ENCODE results near the gene TMEM222. TPM values are rescaled to one million over a fixed set of nuclear protein-coding genes. Genes with fewer than 3 reads are reported as not detected.

Gene TMEM222
- total RNA-seq, 4 donors from 2014 or later = 20.0 to 33.0 (median 27.1) TPM

GRCh38 chr1:27364696-27365371 is 42.9 kb downstream of the TMEM222 start:
- Histone ChIP-seq H3K36me3 (peaks cover 36 to 52% (median 48%) of the 10 kb centered on the region in 3 donors), H3K27ac (peak overlapping the region; percentile 96 to 100 (median 100)), H3K4me3 (peak overlapping the region; percentile 52 to 97 (median 78)), H3K4me1 (peaks cover 40 to 69% (median 49%) of the 10 kb centered on the region in 3 donors), H3K9me3 (no peaks in the 10 kb centered on the region), H3K27me3 (no peaks in the 10 kb centered on the region)
- TF ChIP-seq CTCF (IDR thresholded peaks at IDR 0.05) (no peak), POLR2A (IDR thresholded peaks at IDR 0.05) (no peak)
- no peak for DNase-seq
- 40 to 56% methylated on average over 4 to 5 of the region's 11 CpGs for WGBS, 2 donors
- intact Hi-C loops (cut with DNase I) = no loop called here

GRCh38 chr1:27365372-27366112 is 43.6 kb downstream of the TMEM222 start:
- H3K4me3 ChIP-seq = peak overlapping the region; percentile 52 to 97 (median 78)
- no peaks in the 10 kb centered on the region for H3K27me3 ChIP-seq
- peak in 2 of 4 donors; percentile 72 to 73 for TF ChIP-seq POLR2A (IDR thresholded peaks at IDR 0.05)
- TF ChIP-seq CTCF (IDR thresholded peaks at IDR 0.05) = peak in 1 of 6 experiments; percentile 4
- no peaks in the 10 kb centered on the region for H3K9me3 ChIP-seq
- intact Hi-C loops (cut with DNase I) = no loop called here
- H3K27ac ChIP-seq = peak overlapping the region; percentile 96 to 100 (median 100)
- H3K36me3 ChIP-seq = peaks cover 34 to 45% (median 43%) of the 10 kb centered on the region in 3 donors
- H3K4me1 ChIP-seq = peaks cover 44 to 68% (median 53%) of the 10 kb centered on the region in 3 donors
- DNase-seq = peak; percentile 58
- WGBS, 2 donors = 1% methylated on average over 32 to 33 of the region's 40 CpGs

- peaks cover 44 to 63% (median 53%) of the 10 kb centered on the region in 3 donors for H3K4me1 ChIP-seq
- peak overlapping the region; percentile 96 to 100 (median 100) for H3K27ac ChIP-seq
- H3K27me3 ChIP-seq = no peaks in the 10 kb centered on the region
- 0% methylated on average over 2 to 4 of the region's 30 CpGs for WGBS, 2 donors
- H3K4me3 ChIP-seq = peak overlapping the region; percentile 52 to 97 (median 78)
- peaks cover 32 to 40% (median 38%) of the 10 kb centered on the region in 3 donors for H3K36me3 ChIP-seq
- TF ChIP-seq POLR2A (IDR thresholded peaks at IDR 0.05) = peak in 1 of 4 donors; percentile 51
- TF ChIP-seq CTCF (IDR thresholded peaks at IDR 0.05) = no peak
- H3K9me3 ChIP-seq = no peaks in the 10 kb centered on the region
- intact Hi-C loops (cut with DNase I) = no loop called here
- no peak for DNase-seq
Observed at GRCh38 chr1:27366113-27366410, 44.1 kb downstream of the TMEM222 start.

GRCh38 chr1:27366411-27367159 is 44.6 kb downstream of the TMEM222 start, which contains the start of gene MAP3K6:
TSS of gene MAP3K6 (minus strand) at chr1:27366961. CDS start at chr1:27366597, 364 bp downstream.
- Histone ChIP-seq H3K4me1 (peaks cover 44 to 61% (median 53%) of the 10 kb centered on the region in 3 donors), H3K9me3 (no peaks in the 10 kb centered on the region), H3K36me3 (peaks cover 27 to 35% (median 33%) of the 10 kb centered on the region in 3 donors), H3K4me3 (peak within 1 kb of the TSS; percentile 52 to 97 (median 78)), H3K27ac (peak within 1 kb of the TSS; percentile 96 to 100 (median 100)), H3K27me3 (no peaks in the 10 kb centered on the region)
- 0% methylated on average over 1 of the region's 67 CpGs; no CpG with 5 or more reads in 1 of the 2 donors for WGBS, 2 donors
- peak in 3 of 4 donors; percentile 58 to 94 (median 88) for TF ChIP-seq POLR2A (IDR thresholded peaks at IDR 0.05)
- peak in 2 of 6 experiments; percentile 22 to 24 for TF ChIP-seq CTCF (IDR thresholded peaks at IDR 0.05)
- peak; percentile 33 for DNase-seq
- intact Hi-C loops (cut with DNase I) = no loop called here
